Keratinocyte (primary cell): ENCODE results near the gene COL8A2.

Experiments used
- CTCF ChIP-seq, 3 experiments: IDR thresholded peaks in 1 of 3; conservative IDR thresholded peaks in 1 of 3; optimal IDR thresholded peaks in 1 of 3; 2 replicates in 2 of 3; 3 replicates in 1 of 3; pipeline versions ENCODE3 to v1.5.1; 2011; ENCODE audit warnings: low read length in 3 of 3, mild to moderate bottlenecking in 3 of 3, moderate library complexity in 2 of 3, control low read depth in 1 of 3, inconsistent platforms in 1 of 3; ENCODE audit not compliant: insufficient read depth in 2 of 3; ENCODE audit errors: extremely low read depth in 1 of 3
- EZH2 ChIP-seq: IDR thresholded peaks from one replicate; pipeline ENCODE4 v1.6.1; 2012; ENCODE audit warnings: inconsistent platforms, mild to moderate bottlenecking, low read length, moderate library complexity

- TF ChIP-seq CTCF (optimal IDR thresholded peaks at IDR 0.05 in 1 of 3, IDR thresholded peaks at IDR 0.05 in 1 of 3, conservative IDR thresholded peaks at IDR 0.05 in 1 of 3; ENCODE audit: extremely low read depth in 1 of 3, insufficient read depth in 2 of 3, low read length in 3 of 3) (no peak), EZH2 (no peak)
Observed at GRCh38 chr1:36135796-36136195, 10.8 kb upstream of the COL8A2 start.
